KG1 (cell line): ENCODE data around the gene RNF227.
"Not testable (repeated sequence)": the region's sequence is repeated elsewhere in the genome, so short reads cannot be mapped to it uniquely, and the experiment has no call there.

Source experiments
- DNase-seq: peaks from one replicate; lab custom pipeline; 2025; lab: John Stamatoyannopoulos, UW

The RNF227 gene

GRCh38 chr17:7864384-7864783 is 51.7 kb downstream of the RNF227 start:
- DNase-seq, result not testable (repeated sequence)
